MM.1S (cell line): ENCODE results near the gene EPSTI1.

Experiments
- EZH2 ChIP-seq: fragments of 300-600 bp; sonication (generic); optimal IDR thresholded peaks from 2 replicates; pipeline ENCODE3; 2017; ENCODE audit warnings: low read depth, mild to moderate bottlenecking, antibody characterized with exemption, low read length, mixed read lengths
- EZH2phosphoT487 ChIP-seq: fragments of 300-600 bp; sonication (generic); IDR thresholded peaks from 2 replicates; pipeline ENCODE4 v1.6.1; 2018; ENCODE audit warnings: antibody characterized with exemption, low read length
- TF ChIP-seq, protein P1 (sequence below): fragments of 300-600 bp; sonication (generic); IDR thresholded peaks from 2 replicates; pipeline ENCODE4 v1.5.1; 2016; ENCODE audit warnings: antibody characterized with exemption, low read length, mixed read lengths

DNA sequence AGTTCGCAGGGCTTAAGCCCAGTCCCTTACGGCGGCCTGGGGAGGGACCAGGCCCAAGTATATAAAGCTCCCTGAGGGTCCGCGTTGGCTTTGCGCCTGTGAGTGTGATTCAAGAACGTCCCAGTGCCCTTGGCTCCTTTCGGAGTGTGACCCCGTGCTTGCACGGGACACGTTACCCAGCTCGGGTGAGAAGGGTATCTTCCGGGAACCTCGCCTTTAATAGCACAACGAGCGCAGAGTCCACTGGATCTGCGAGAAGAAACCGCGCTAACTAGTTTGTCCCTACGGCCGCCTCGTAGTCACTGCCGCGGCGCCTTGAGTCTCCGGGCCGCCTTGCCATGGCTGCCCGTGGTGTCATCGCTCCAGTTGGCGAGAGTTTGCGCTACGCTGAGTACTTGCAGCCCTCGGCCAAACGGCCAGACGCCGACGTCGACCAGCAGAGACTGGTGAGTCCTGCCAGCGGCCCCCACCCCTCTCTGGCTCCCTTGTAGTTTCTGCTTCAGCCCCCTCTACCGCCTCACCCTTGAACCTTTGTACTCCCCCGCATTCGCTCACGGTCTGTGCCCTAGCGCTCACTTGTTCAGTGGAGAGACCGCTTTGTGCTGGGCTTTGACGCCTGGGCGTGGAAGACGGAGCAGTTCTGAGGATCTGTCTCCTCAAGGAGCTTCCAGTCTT, 31.4 kb upstream of the EPSTI1 start, which contains the start of gene DNAJC15:
- TF ChIP-seq, protein P1, sequence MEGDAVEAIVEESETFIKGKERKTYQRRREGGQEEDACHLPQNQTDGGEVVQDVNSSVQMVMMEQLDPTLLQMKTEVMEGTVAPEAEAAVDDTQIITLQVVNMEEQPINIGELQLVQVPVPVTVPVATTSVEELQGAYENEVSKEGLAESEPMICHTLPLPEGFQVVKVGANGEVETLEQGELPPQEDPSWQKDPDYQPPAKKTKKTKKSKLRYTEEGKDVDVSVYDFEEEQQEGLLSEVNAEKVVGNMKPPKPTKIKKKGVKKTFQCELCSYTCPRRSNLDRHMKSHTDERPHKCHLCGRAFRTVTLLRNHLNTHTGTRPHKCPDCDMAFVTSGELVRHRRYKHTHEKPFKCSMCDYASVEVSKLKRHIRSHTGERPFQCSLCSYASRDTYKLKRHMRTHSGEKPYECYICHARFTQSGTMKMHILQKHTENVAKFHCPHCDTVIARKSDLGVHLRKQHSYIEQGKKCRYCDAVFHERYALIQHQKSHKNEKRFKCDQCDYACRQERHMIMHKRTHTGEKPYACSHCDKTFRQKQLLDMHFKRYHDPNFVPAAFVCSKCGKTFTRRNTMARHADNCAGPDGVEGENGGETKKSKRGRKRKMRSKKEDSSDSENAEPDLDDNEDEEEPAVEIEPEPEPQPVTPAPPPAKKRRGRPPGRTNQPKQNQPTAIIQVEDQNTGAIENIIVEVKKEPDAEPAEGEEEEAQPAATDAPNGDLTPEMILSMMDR: no peak
- TF ChIP-seq EZH2 (no peak), EZH2phosphoT487 (no peak)
